ENCODE data around the gene DZANK1. TPM values are rescaled to one million over a fixed set of nuclear protein-coding genes. Genes with fewer than 3 reads are reported as not detected.
"Not testable (repeated sequence)": the region's sequence is repeated elsewhere in the genome, so short reads cannot be mapped to it uniquely, and the experiment has no call there.

The DZANK1 gene
- polyA plus RNA-seq, 1 donor from 2014 or later = 10.6 TPM

DNA sequence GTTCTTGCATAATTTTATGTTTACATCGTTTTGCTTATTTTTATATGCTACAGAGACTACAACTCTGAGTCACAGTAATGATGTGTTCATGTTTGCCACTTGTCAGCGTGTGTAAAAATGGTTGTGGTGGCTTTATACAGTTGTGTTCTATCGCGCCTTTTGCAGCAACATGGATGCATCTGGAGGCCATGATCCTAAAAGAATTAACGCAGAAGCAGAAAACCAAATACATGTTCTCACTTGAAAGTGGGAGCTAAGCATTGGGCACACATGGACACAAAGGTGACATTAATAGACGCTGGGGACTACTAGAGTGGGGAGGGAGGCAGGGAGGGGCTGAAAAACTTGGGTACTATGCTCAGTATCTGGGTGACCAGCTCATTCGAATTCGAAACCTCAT is 39.9 kb upstream of the DZANK1 start:
- TF ChIP-seq, protein P1, sequence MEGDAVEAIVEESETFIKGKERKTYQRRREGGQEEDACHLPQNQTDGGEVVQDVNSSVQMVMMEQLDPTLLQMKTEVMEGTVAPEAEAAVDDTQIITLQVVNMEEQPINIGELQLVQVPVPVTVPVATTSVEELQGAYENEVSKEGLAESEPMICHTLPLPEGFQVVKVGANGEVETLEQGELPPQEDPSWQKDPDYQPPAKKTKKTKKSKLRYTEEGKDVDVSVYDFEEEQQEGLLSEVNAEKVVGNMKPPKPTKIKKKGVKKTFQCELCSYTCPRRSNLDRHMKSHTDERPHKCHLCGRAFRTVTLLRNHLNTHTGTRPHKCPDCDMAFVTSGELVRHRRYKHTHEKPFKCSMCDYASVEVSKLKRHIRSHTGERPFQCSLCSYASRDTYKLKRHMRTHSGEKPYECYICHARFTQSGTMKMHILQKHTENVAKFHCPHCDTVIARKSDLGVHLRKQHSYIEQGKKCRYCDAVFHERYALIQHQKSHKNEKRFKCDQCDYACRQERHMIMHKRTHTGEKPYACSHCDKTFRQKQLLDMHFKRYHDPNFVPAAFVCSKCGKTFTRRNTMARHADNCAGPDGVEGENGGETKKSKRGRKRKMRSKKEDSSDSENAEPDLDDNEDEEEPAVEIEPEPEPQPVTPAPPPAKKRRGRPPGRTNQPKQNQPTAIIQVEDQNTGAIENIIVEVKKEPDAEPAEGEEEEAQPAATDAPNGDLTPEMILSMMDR (IDR thresholded peaks at IDR 0.05; ENCODE audit: poor library complexity, severe bottlenecking) = no peak
- TF ChIP-seq EP300 (conservative IDR thresholded peaks at IDR 0.05; ENCODE audit: poor library complexity, severe bottlenecking) (no peak), SMC3 (conservative IDR thresholded peaks at IDR 0.05; ENCODE audit: poor library complexity) (no peak), MXI1 (conservative IDR thresholded peaks at IDR 0.05; ENCODE audit: poor library complexity, severe bottlenecking) (no peak), POLR2AphosphoS5 (IDR thresholded peaks at IDR 0.05) (no peak), RAD21 (conservative IDR thresholded peaks at IDR 0.05) (no peak), TAF1 (IDR thresholded peaks at IDR 0.05; ENCODE audit: low read depth) (no peak), EZH2 (IDR thresholded peaks at IDR 0.05; ENCODE audit: borderline replicate concordance, insufficient read depth, low read length, poor library complexity, severe bottlenecking) (no peak)
- TF ChIP-seq, protein P2, sequence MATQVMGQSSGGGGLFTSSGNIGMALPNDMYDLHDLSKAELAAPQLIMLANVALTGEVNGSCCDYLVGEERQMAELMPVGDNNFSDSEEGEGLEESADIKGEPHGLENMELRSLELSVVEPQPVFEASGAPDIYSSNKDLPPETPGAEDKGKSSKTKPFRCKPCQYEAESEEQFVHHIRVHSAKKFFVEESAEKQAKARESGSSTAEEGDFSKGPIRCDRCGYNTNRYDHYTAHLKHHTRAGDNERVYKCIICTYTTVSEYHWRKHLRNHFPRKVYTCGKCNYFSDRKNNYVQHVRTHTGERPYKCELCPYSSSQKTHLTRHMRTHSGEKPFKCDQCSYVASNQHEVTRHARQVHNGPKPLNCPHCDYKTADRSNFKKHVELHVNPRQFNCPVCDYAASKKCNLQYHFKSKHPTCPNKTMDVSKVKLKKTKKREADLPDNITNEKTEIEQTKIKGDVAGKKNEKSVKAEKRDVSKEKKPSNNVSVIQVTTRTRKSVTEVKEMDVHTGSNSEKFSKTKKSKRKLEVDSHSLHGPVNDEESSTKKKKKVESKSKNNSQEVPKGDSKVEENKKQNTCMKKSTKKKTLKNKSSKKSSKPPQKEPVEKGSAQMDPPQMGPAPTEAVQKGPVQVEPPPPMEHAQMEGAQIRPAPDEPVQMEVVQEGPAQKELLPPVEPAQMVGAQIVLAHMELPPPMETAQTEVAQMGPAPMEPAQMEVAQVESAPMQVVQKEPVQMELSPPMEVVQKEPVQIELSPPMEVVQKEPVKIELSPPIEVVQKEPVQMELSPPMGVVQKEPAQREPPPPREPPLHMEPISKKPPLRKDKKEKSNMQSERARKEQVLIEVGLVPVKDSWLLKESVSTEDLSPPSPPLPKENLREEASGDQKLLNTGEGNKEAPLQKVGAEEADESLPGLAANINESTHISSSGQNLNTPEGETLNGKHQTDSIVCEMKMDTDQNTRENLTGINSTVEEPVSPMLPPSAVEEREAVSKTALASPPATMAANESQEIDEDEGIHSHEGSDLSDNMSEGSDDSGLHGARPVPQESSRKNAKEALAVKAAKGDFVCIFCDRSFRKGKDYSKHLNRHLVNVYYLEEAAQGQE (IDR thresholded peaks at IDR 0.05; ENCODE audit: borderline replicate concordance) = no peak
- Histone ChIP-seq H3K4me3 (ENCODE audit: low read length) (peak overlapping the region; percentile 92), H3K27ac (ENCODE audit: low read length) (peak overlapping the region; percentile 99)

DNA sequence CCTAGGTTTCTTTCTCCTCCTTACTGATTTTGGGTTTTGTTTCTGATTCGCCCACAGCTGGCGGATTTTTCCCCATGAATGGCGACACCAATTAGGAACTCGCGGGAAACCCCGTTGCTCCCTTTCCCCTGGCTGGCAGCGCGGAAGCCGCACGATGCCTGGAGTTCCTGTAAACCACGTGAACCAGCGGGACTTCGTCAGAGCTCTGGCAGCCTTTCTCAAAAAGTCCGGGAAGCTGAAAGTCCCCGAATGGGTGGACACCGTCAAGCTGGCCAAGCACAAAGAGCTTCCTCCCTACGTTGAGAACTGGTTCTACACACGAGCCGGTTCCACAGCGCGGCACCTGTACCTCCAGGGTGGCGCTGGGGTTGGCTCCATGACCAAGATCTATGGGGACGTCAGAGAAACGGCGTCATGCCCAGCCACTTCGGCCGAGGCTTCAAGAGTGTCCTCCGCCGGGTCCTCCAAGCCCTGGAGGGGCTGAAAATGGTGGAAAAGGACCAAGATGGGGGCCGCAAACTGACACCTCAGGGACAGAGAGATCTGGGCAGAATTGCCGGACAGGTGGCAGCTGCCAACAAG is 37.7 kb upstream of the DZANK1 start:
- Histone ChIP-seq H3K27ac (ENCODE audit: low read length) (no peak overlapping the region), H3K9me3 (ENCODE audit: low read length) (no peaks in the 10 kb centered on the region), H4K20me1 (ENCODE audit: insufficient read depth) (no peaks in the 10 kb centered on the region), H3K79me2 (replicated peaks; ENCODE audit: insufficient read depth, low read length) (peaks cover 14% of the 10 kb centered on the region), H3K4me2 (ENCODE audit: low read length) (no peak overlapping the region), H3K4me3 (ENCODE audit: low read length) (no peak overlapping the region), H3K9me2 (ENCODE audit: insufficient read depth, low read length) (no peaks in the 10 kb centered on the region), H3F3A (ENCODE audit: insufficient read depth, low read length, poor library complexity, severe bottlenecking) (no peaks in the 10 kb centered on the region), H3K9ac (ENCODE audit: low read length) (no peak overlapping the region), H2AFZ (ENCODE audit: low read depth, low read length) (no peak overlapping the region), H3K27me3 (ENCODE audit: insufficient read depth, low read depth, low read length) (no peaks in the 10 kb centered on the region), H3K36me3 (ENCODE audit: insufficient read depth, low read length) (no peaks in the 10 kb centered on the region)
- TF ChIP-seq MXI1 (conservative IDR thresholded peaks at IDR 0.05; ENCODE audit: poor library complexity, severe bottlenecking) (no peak), POLR2AphosphoS5 (IDR thresholded peaks at IDR 0.05) (no peak), RAD21 (conservative IDR thresholded peaks at IDR 0.05) (no peak), EP300 (conservative IDR thresholded peaks at IDR 0.05; ENCODE audit: poor library complexity, severe bottlenecking) (no peak), SMC3 (conservative IDR thresholded peaks at IDR 0.05; ENCODE audit: poor library complexity) (no peak), TAF1 (IDR thresholded peaks at IDR 0.05; ENCODE audit: low read depth) (no peak), EZH2 (IDR thresholded peaks at IDR 0.05; ENCODE audit: borderline replicate concordance, insufficient read depth, low read length, poor library complexity, severe bottlenecking) (no peak)
- TF ChIP-seq, protein P1 (IDR thresholded peaks at IDR 0.05; ENCODE audit: poor library complexity, severe bottlenecking) = no peak
- TF ChIP-seq, protein P2 (IDR thresholded peaks at IDR 0.05; ENCODE audit: borderline replicate concordance) = no peak

More for the DNA sequence above, 39.9 kb upstream of the DZANK1 start:
- H3K36me3 ChIP-seq (ENCODE audit: insufficient read depth, low read length) = no peaks in the 10 kb centered on the region
- H3K79me2 ChIP-seq (replicated peaks; ENCODE audit: insufficient read depth, low read length) = peaks cover 14% of the 10 kb centered on the region
- H2AFZ ChIP-seq (ENCODE audit: low read depth, low read length) = peak overlapping the region; percentile 53
- H3K9me3 ChIP-seq (ENCODE audit: low read length) = no peaks in the 10 kb centered on the region
- peak overlapping the region; percentile 95 for H3K9ac ChIP-seq (ENCODE audit: low read length)
- no peaks in the 10 kb centered on the region for H3K27me3 ChIP-seq (ENCODE audit: insufficient read depth, low read depth, low read length)
- H3K4me2 ChIP-seq (ENCODE audit: low read length) = peak overlapping the region; percentile 74
- no peaks in the 10 kb centered on the region for H3F3A ChIP-seq (ENCODE audit: insufficient read depth, low read length, poor library complexity, severe bottlenecking)
- no peaks in the 10 kb centered on the region for H3K9me2 ChIP-seq (ENCODE audit: insufficient read depth, low read length)
- H4K20me1 ChIP-seq (ENCODE audit: insufficient read depth) = no peaks in the 10 kb centered on the region

DNA sequence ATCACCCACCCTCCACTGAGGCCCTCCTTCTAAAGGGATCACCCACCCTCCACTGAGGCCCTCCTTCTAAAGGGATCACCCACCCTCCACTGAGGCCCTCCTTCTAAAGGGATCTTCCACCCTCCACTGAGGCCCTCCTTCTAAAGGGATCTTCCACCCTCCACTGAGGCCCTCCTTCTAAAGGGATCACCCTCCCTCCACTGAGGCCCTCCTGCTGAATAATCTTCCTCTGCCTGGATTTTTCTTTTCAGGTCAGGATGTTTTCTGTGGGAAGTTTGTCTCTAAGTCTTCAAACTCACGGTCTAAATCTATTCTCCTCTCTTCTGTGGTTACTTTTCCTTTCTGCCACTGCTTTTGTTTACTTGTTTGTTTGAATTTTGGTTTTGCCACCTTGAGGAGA is 34.8 kb upstream of the DZANK1 start:
- not testable (repeated sequence) for H3K9me3 ChIP-seq (ENCODE audit: low read length); H3K79me2 ChIP-seq (replicated peaks; ENCODE audit: insufficient read depth, low read length); H3K9me2 ChIP-seq (ENCODE audit: insufficient read depth, low read length); H4K20me1 ChIP-seq (ENCODE audit: insufficient read depth); H3K27ac ChIP-seq (ENCODE audit: low read length); H3K4me2 ChIP-seq (ENCODE audit: low read length); H3K4me3 ChIP-seq (ENCODE audit: low read length); H3F3A ChIP-seq (ENCODE audit: insufficient read depth, low read length, poor library complexity, severe bottlenecking); H3K36me3 ChIP-seq (ENCODE audit: insufficient read depth, low read length); H3K9ac ChIP-seq (ENCODE audit: low read length); H3K27me3 ChIP-seq (ENCODE audit: insufficient read depth, low read depth, low read length); H2AFZ ChIP-seq (ENCODE audit: low read depth, low read length)
